Daoy (cell line): ENCODE data around the gene HECW1. TPM values are rescaled to one million over a fixed set of nuclear protein-coding genes. Genes with fewer than 3 reads are reported as not detected.
A peak's percentile ranks its signal among the peaks of the same experiment; 100 is the strongest.
"Not testable (repeated sequence)": the region's sequence is repeated elsewhere in the genome, so short reads cannot be mapped to it uniquely, and the experiment has no call there.

Source experiments
- DNase-seq: peaks from one replicate; pipeline ENCODE4 v3.0.0-alpha.2; 2015; ENCODE audit warnings: low read depth
- total RNA-seq: library from RNA; depleted of rRNA; stranded (reverse); fragments of >200 nt; shearing (Covaris generic); gene quantifications from 2 replicates; pipeline ENCODE4 v1.2.3, GENCODE V29; 2014

Gene HECW1
- total RNA-seq, 1 experiment from 2014 or later = 16.3 TPM

GRCh38 chr7:43112941-43113621, 634 bp downstream of the HECW1 start:
- peak; percentile 66 for DNase-seq

GRCh38 chr7:43113622-43114457, 1.4 kb downstream of the HECW1 start:
- peak; percentile 46 for DNase-seq

- no peak for DNase-seq
Measured at GRCh38 chr7:43114458-43114780, 2.0 kb downstream of the HECW1 start.

- DNase-seq = no peak
Measured at GRCh38 chr7:43116451-43116850, 4.0 kb downstream of the HECW1 start.

- DNase-seq = no peak
Measured at GRCh38 chr7:43117095-43117494, 4.6 kb downstream of the HECW1 start.

- DNase-seq = no peak
Measured at GRCh38 chr7:43117861-43118260, 5.4 kb downstream of the HECW1 start.

GRCh38 chr7:43118313-43118712, 5.9 kb downstream of the HECW1 start:
- no peak for DNase-seq

GRCh38 chr7:43119371-43120075, 7.1 kb downstream of the HECW1 start:
- DNase-seq = peak; percentile 70

- no peak for DNase-seq
Measured at GRCh38 chr7:43121973-43122372, 9.5 kb downstream of the HECW1 start.

GRCh38 chr7:43123457-43123856, 11.0 kb downstream of the HECW1 start:
- DNase-seq = no peak

- DNase-seq = no peak
Measured at GRCh38 chr7:43124388-43124787, 11.9 kb downstream of the HECW1 start.

- DNase-seq = no peak
Measured at GRCh38 chr7:43130347-43130746, 17.9 kb downstream of the HECW1 start.

- DNase-seq = peak; percentile 58
Measured at GRCh38 chr7:43135129-43135528, 22.7 kb downstream of the HECW1 start.

GRCh38 chr7:43136064-43136463, 23.6 kb downstream of the HECW1 start:
- no peak for DNase-seq

GRCh38 chr7:43137121-43137744, 24.8 kb downstream of the HECW1 start:
- DNase-seq = not testable (repeated sequence)

GRCh38 chr7:43137811-43138210, 25.4 kb downstream of the HECW1 start:
- no peak for DNase-seq

- no peak for DNase-seq
Measured at GRCh38 chr7:43138710-43139109, 26.3 kb downstream of the HECW1 start.

- peak; percentile 95 for DNase-seq
Measured at GRCh38 chr7:43139137-43139536, 26.7 kb downstream of the HECW1 start.

- DNase-seq = no peak
Measured at GRCh38 chr7:43140186-43140585, 27.7 kb downstream of the HECW1 start.

- no peak for DNase-seq
Measured at GRCh38 chr7:43141091-43141490, 28.6 kb downstream of the HECW1 start.

- no peak for DNase-seq
Measured at GRCh38 chr7:43142703-43143102, 30.3 kb downstream of the HECW1 start.

GRCh38 chr7:43143918-43144589, 31.6 kb downstream of the HECW1 start:
- DNase-seq = no peak
